GM12878 (cell line): ENCODE results near the gene DIAPH1. TPM values are rescaled to one million over a fixed set of nuclear protein-coding genes. Genes with fewer than 3 reads are reported as not detected.

Experiments used
- ATAC-seq: fragments of 200-7000 bp; cut with Tn5 transposase; 3 replicates; pipeline ENCODE4 v1.9.1; 2020; ENCODE audit warnings: mild to moderate bottlenecking, moderate library complexity
- BruUV-seq: library from RNA; stranded (reverse); fragments of 400-500 nt; replicated peaks from 2 replicates; lab custom pipeline; 2021; lab: Mats Ljungman, UMichigan
- CTCF ChIA-PET: fragments of 300-600 bp; sonication (Branson Sonifier 250); formaldehyde crosslinking; extraction: SDS; loops from one replicate; lab custom pipeline; 2021; ENCODE audit warnings: inconsistent platforms; lab: Yijun Ruan, JAX
- POLR2A ChIA-PET: fragments of 350-600 bp; formaldehyde crosslinking; extraction: SDS; loops from one replicate; lab custom pipeline; 2021; ENCODE audit warnings: inconsistent platforms; lab: Charles Lee
- RAD21 ChIA-PET: fragments of 300-600 bp; sonication (Branson Sonifier 250); formaldehyde crosslinking; loops from one replicate; lab custom pipeline; 2023; ENCODE audit warnings: antibody characterized with exemption; ENCODE audit not compliant: unreplicated experiment; lab: Charles Lee
- SMC1A ChIA-PET: fragments of 300-600 bp; sonication (Branson Sonifier 250); formaldehyde crosslinking; loops from one replicate; lab custom pipeline; 2023; ENCODE audit not compliant: unreplicated experiment, uncharacterized antibody; lab: Charles Lee
- DNase-seq: peaks from one replicate; pipeline ENCODE4 v3.0.0-alpha.2; 2011; ENCODE audit warnings: low read depth, low spot score
- FAIRE-seq: peaks from 3 replicates; lab custom pipeline; 2011; peaks lifted over from hg19 to GRCh38; lab: Jason Lieb, UNC
- H2AFZ ChIP-seq: 2 replicates; pipeline ENCODE4 v1.6.0; 2011; ENCODE audit warnings: low read depth, low read length, control low read depth; ENCODE audit not compliant: control insufficient read depth
- H3K27ac ChIP-seq: 2 replicates; pipeline ENCODE4 v1.5.1; 2011; ENCODE audit warnings: control low read depth; ENCODE audit not compliant: control insufficient read depth, insufficient read depth
- H3K27me3 ChIP-seq, 2 experiments: replicated peaks in 1 of 2; 2 replicates each; pipeline versions ENCODE4 v1.6.0 to v1.6.1; 2011; ENCODE audit warnings: low read length in 1 of 2; ENCODE audit not compliant: control insufficient read depth in 2 of 2, insufficient read depth in 2 of 2
- H3K36me3 ChIP-seq, 2 experiments: 2 replicates each; pipeline ENCODE4 v1.5.1; 2011; ENCODE audit warnings: low read length in 1 of 2; ENCODE audit not compliant: control insufficient read depth in 2 of 2, insufficient read depth in 2 of 2
- H3K4me1 ChIP-seq: 2 replicates; pipeline ENCODE4 v1.6.1; 2011; ENCODE audit warnings: mild to moderate bottlenecking, low read length, moderate library complexity, mixed read lengths; ENCODE audit not compliant: control insufficient read depth, insufficient read depth
- H3K4me2 ChIP-seq: 2 replicates; pipeline ENCODE4 v1.6.0; 2011; ENCODE audit warnings: control low read depth; ENCODE audit not compliant: control insufficient read depth, insufficient read depth
- H3K4me3 ChIP-seq: fragments of 200-600 bp; sonication (generic); 2 replicates; pipeline ENCODE4 v1.5.1; 2016
- H3K79me2 ChIP-seq: 2 replicates; pipeline ENCODE4 v1.6.0; 2011; ENCODE audit warnings: low read length; ENCODE audit not compliant: control insufficient read depth, insufficient read depth
- H3K9ac ChIP-seq: 2 replicates; pipeline ENCODE4 v1.8.0; 2011; ENCODE audit warnings: low read length, control low read depth, mixed read lengths; ENCODE audit not compliant: control insufficient read depth, insufficient read depth
- H3K9me3 ChIP-seq: replicated peaks from 3 replicates; pipeline ENCODE4 v1.5.1; 2011; ENCODE audit warnings: mild to moderate bottlenecking, low read length; ENCODE audit not compliant: control insufficient read depth, insufficient read depth
- H4K20me1 ChIP-seq: 2 replicates; pipeline ENCODE4 v1.6.0; 2011; ENCODE audit not compliant: control insufficient read depth, insufficient read depth
- ATF7 ChIP-seq: fragments of 450-650 bp; IDR thresholded peaks from 2 replicates; pipeline ENCODE4 v1.6.1; 2016; ENCODE audit warnings: low read depth, mild to moderate bottlenecking
- BACH1 ChIP-seq: fragments of 450-650 bp; IDR thresholded peaks from 2 replicates; pipeline ENCODE4 v1.6.1; 2017; ENCODE audit warnings: mild to moderate bottlenecking, borderline replicate concordance
- CBX5 ChIP-seq: sonication (generic); IDR thresholded peaks from 2 replicates; pipeline ENCODE4 v1.6.1; 2016; ENCODE audit warnings: low read depth, moderate library complexity, mild to moderate bottlenecking, inconsistent platforms
- CREM ChIP-seq: IDR thresholded peaks from 2 replicates; pipeline ENCODE4 v1.6.1; 2014; ENCODE audit warnings: antibody characterized with exemption, low read depth
- FOXM1 ChIP-seq: IDR thresholded peaks from 2 replicates; pipeline ENCODE4 v1.6.1; 2012; ENCODE audit warnings: low read depth, mild to moderate bottlenecking, inconsistent platforms, low read length, moderate library complexity
- HDAC6 ChIP-seq: fragments of 200-600 bp; sonication (generic); IDR thresholded peaks from one replicate; pipeline ENCODE4 v1.8.0; 2017; ENCODE audit warnings: antibody characterized with exemption; ENCODE audit not compliant: unreplicated experiment
- IKZF1 ChIP-seq: fragments of 450-650 bp; conservative IDR thresholded peaks from 2 replicates; pipeline ENCODE4 v1.6.1; 2017; ENCODE audit warnings: antibody characterized with exemption, mild to moderate bottlenecking
- IKZF2 ChIP-seq, 2 experiments: fragments of 450-650 bp; IDR thresholded peaks; 2 replicates each; pipeline ENCODE4 v1.6.1; 2017; ENCODE audit warnings: mild to moderate bottlenecking in 2 of 2, moderate library complexity in 2 of 2
- MXI1 ChIP-seq: fragments of 150-350 bp; IDR thresholded peaks from 2 replicates; pipeline ENCODE4 v1.6.1; 2011; ENCODE audit warnings: low read depth, mild to moderate bottlenecking, inconsistent platforms, low read length, improper control_type of control experiment
- NR2C1 ChIP-seq: fragments of 450-650 bp; IDR thresholded peaks from 2 replicates; pipeline ENCODE4 v1.6.1; 2017; ENCODE audit warnings: antibody characterized with exemption, mild to moderate bottlenecking, moderate library complexity
- RELA ChIP-seq: fragments of 450-650 bp; IDR thresholded peaks from 2 replicates; pipeline ENCODE4 v1.8.0; 2014; ENCODE audit warnings: borderline replicate concordance; ENCODE audit not compliant: partially characterized antibody
- RUNX3 ChIP-seq: IDR thresholded peaks from 2 replicates; pipeline ENCODE4 v1.6.1; 2012; ENCODE audit warnings: low read length, inconsistent platforms
- SMC3 ChIP-seq: IDR thresholded peaks from 2 replicates; pipeline ENCODE4 v1.6.1; 2011; ENCODE audit warnings: low read length, improper control_type of control experiment, borderline replicate concordance
- SUPT20H ChIP-seq: IDR thresholded peaks from 2 replicates; pipeline ENCODE4 v1.6.1; 2011; ENCODE audit warnings: low read depth, mild to moderate bottlenecking, low read length, moderate library complexity, borderline replicate concordance; ENCODE audit not compliant: control insufficient read depth
- ZNF384 ChIP-seq: IDR thresholded peaks from 2 replicates; pipeline ENCODE4 v1.6.1; 2012; ENCODE audit warnings: low read depth, mild to moderate bottlenecking, low read length, improper control_type of control experiment, borderline replicate concordance
- WGBS: methylation state at CpG from one replicate; pipeline ENCODE4 v1.1.6; 2016; ENCODE audit warnings: low lambda C conversion rate; ENCODE audit not compliant: insufficient replicate concordance, insufficient coverage; ENCODE audit errors: missing lambda C conversion rate; 5-methylcytosine and 5-hydroxymethylcytosine counted together
- in situ Hi-C: fragments of 300-500 bp; cut with MboI; formaldehyde crosslinking; loops from 9 replicates; pipeline ENCODE4 v1.14.3; 2018; ENCODE audit warnings: mixed read lengths
- intact Hi-C: fragments of 100-400 bp; cut with micrococcal nuclease; formaldehyde crosslinking; loops from one replicate; pipeline ENCODE4 v1.14.2; 2022; ENCODE audit not compliant: unreplicated experiment
- polyA plus RNA-seq, 11 experiments: library from polyadenylated mRNA; depleted of rRNA in 4 of 11; unstranded in 6 of 11; stranded (reverse) in 5 of 11; fragments of >200 nt; fragmentation: Nextera tagmentation in 4 of 11; fragmentation: Illumina TruSeq in 1 of 11; extraction: Ambion mirVana in 4 of 11; extraction: Trizol in 1 of 11; gene quantifications; 1 replicate in 1 of 11; 2 replicates in 10 of 11; pipeline versions ENCODE4 v1.2.1 to v1.2.3, GENCODE V29; 2011 to 2016; ENCODE audit warnings: inconsistent platforms in 2 of 11, missing spikeins in 2 of 11, low read depth in 1 of 11
- total RNA-seq, 4 experiments: library from RNA; depleted of rRNA in 3 of 4; stranded (reverse); fragments of >200 nt in 3 of 4; fragmentation: Illumina TruSeq in 1 of 4; extraction: Trizol in 1 of 4; gene quantifications; 2 replicates each; pipeline versions ENCODE4 v1.2.1 to v1.2.3, GENCODE V29; 2013 to 2021
- TF ChIP-seq, protein P1 (sequence below): fragments of 450-650 bp; IDR thresholded peaks from 2 replicates; pipeline ENCODE4 v1.6.1; 2017; ENCODE audit warnings: antibody characterized with exemption, mild to moderate bottlenecking, moderate library complexity
- TF ChIP-seq, protein P2 (sequence below): fragments of 450-650 bp; IDR thresholded peaks from 2 replicates; pipeline ENCODE4 v1.6.1; 2017; ENCODE audit warnings: low read depth, mild to moderate bottlenecking, moderate library complexity
- TF ChIP-seq, protein P3 (sequence below): IDR thresholded peaks from 2 replicates; pipeline ENCODE4 v1.6.1; 2011; ENCODE audit warnings: borderline replicate concordance, low read depth, mild to moderate bottlenecking, moderate library complexity, low read length; ENCODE audit not compliant: insufficient read depth, poor library complexity, severe bottlenecking

Gene DIAPH1
- total and polyA plus RNA-seq, 10 of the 15 experiments (the other 5 are each of a cell fraction or from before 2014, with no cell fraction given): 37.8 to 168 (median 59.0) TPM

- intact Hi-C loops: no loop called here
- Histone ChIP-seq H3K27ac (no peak overlapping the region), H3K4me1 (peaks cover 17% of the 10 kb centered on the region), H2AFZ (no peak overlapping the region), H3K4me2 (no peak overlapping the region), H3K4me3 (no peak overlapping the region), H3K36me3 (no peaks in the 10 kb centered on the region; a peak in 2 of 4 replicates), H3K27me3 (no peaks in the 10 kb centered on the region), H4K20me1 (no peaks in the 10 kb centered on the region), H3K79me2 (peaks cover 11% of the 10 kb centered on the region), H3K9ac (no peak overlapping the region), H3K9me3 (no peaks in the 10 kb centered on the region)
- DNase-seq (no peak), ATAC-seq (peak; percentile 55), FAIRE-seq (peak; percentile 49)
- in situ Hi-C loops: no loop called here
- ChIA-PET SMC1A (interaction anchor here (1.1 to 2.5 kb wide), 5 partner anchors 9 to 50 kb away, joined by 3 to 15 read pairs (median 6); partner anchors contain the start of gene DIAPH1), CTCF (interaction anchor here (0.8 to 2.9 kb wide), 9 partner anchors 9 to 327 kb away, joined by 3 to 23 read pairs (median 5); partner anchors contain the start of genes FCHSD1 and RNF14), POLR2A (no interaction called here), RAD21 (interaction anchor here (1.0 to 3.5 kb wide), 3 partner anchors 8 to 50 kb away, joined by 4 to 22 read pairs (median 5); partner anchors contain the start of gene DIAPH1)
- 48% methylated on average over 2 of the region's 2 CpGs for WGBS
- BruUV-seq: no TSS peak
- TF ChIP-seq MXI1: no peak
- peak; percentile 87 for TF ChIP-seq RUNX3
- TF ChIP-seq CBX5: peak; percentile 38; the same call in 1 of the 2 replicates
- TF ChIP-seq, protein P1, sequence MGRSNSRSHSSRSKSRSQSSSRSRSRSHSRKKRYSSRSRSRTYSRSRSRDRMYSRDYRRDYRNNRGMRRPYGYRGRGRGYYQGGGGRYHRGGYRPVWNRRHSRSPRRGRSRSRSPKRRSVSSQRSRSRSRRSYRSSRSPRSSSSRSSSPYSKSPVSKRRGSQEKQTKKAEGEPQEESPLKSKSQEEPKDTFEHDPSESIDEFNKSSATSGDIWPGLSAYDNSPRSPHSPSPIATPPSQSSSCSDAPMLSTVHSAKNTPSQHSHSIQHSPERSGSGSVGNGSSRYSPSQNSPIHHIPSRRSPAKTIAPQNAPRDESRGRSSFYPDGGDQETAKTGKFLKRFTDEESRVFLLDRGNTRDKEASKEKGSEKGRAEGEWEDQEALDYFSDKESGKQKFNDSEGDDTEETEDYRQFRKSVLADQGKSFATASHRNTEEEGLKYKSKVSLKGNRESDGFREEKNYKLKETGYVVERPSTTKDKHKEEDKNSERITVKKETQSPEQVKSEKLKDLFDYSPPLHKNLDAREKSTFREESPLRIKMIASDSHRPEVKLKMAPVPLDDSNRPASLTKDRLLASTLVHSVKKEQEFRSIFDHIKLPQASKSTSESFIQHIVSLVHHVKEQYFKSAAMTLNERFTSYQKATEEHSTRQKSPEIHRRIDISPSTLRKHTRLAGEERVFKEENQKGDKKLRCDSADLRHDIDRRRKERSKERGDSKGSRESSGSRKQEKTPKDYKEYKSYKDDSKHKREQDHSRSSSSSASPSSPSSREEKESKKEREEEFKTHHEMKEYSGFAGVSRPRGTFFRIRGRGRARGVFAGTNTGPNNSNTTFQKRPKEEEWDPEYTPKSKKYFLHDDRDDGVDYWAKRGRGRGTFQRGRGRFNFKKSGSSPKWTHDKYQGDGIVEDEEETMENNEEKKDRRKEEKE: no peak
- TF ChIP-seq CREM: no peak
- TF ChIP-seq ATF7: 0 out of 2 replicates have a peak, but pooled peaks have one; percentile 25
- no peak for TF ChIP-seq ZNF384
- no peak for TF ChIP-seq HDAC6
- TF ChIP-seq, protein P2, sequence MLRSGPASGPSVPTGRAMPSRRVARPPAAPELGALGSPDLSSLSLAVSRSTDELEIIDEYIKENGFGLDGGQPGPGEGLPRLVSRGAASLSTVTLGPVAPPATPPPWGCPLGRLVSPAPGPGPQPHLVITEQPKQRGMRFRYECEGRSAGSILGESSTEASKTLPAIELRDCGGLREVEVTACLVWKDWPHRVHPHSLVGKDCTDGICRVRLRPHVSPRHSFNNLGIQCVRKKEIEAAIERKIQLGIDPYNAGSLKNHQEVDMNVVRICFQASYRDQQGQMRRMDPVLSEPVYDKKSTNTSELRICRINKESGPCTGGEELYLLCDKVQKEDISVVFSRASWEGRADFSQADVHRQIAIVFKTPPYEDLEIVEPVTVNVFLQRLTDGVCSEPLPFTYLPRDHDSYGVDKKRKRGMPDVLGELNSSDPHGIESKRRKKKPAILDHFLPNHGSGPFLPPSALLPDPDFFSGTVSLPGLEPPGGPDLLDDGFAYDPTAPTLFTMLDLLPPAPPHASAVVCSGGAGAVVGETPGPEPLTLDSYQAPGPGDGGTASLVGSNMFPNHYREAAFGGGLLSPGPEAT: no peak
- TF ChIP-seq IKZF2 (IDR thresholded peaks at IDR 0.05): peak; percentile 29 to 40; a peak in 3 of 4 replicates
- TF ChIP-seq, protein P3, sequence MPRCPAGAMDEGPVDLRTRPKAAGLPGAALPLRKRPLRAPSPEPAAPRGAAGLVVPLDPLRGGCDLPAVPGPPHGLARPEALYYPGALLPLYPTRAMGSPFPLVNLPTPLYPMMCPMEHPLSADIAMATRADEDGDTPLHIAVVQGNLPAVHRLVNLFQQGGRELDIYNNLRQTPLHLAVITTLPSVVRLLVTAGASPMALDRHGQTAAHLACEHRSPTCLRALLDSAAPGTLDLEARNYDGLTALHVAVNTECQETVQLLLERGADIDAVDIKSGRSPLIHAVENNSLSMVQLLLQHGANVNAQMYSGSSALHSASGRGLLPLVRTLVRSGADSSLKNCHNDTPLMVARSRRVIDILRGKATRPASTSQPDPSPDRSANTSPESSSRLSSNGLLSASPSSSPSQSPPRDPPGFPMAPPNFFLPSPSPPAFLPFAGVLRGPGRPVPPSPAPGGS: no peak
- TF ChIP-seq RELA: no peak
- TF ChIP-seq FOXM1: peak; percentile 33; the same call in 1 of the 2 replicates
- TF ChIP-seq SMC3: peak; percentile 15; the same call in 1 of the 2 replicates
- TF ChIP-seq SUPT20H: no peak
- TF ChIP-seq NR2C1: no peak
- TF ChIP-seq BACH1: peak; percentile 58; the same call in 1 of the 2 replicates
- peak; percentile 58; the same call in 1 of the 2 replicates for TF ChIP-seq IKZF1
Observed at GRCh38 chr5:141641634-141642267, 23.0 kb upstream of the DIAPH1 start.
